Measurements from ENCODE around the gene GBA2.
A peak's percentile ranks its signal among the peaks of the same experiment; 100 is the strongest.

GBA2 gene

GRCh38 chr9:35778496-35778895 lies 29.5 kb upstream of the GBA2 start:
- no peak for DNase-seq (ENCODE audit: low read depth)
- no peak overlapping the region for H3K4me3 ChIP-seq (ENCODE audit: low read depth, low read length)
- TF ChIP-seq, protein P1, sequence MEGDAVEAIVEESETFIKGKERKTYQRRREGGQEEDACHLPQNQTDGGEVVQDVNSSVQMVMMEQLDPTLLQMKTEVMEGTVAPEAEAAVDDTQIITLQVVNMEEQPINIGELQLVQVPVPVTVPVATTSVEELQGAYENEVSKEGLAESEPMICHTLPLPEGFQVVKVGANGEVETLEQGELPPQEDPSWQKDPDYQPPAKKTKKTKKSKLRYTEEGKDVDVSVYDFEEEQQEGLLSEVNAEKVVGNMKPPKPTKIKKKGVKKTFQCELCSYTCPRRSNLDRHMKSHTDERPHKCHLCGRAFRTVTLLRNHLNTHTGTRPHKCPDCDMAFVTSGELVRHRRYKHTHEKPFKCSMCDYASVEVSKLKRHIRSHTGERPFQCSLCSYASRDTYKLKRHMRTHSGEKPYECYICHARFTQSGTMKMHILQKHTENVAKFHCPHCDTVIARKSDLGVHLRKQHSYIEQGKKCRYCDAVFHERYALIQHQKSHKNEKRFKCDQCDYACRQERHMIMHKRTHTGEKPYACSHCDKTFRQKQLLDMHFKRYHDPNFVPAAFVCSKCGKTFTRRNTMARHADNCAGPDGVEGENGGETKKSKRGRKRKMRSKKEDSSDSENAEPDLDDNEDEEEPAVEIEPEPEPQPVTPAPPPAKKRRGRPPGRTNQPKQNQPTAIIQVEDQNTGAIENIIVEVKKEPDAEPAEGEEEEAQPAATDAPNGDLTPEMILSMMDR (conservative IDR thresholded peaks at IDR 0.05; ENCODE audit: low read depth, low read length): no peak

DNA sequence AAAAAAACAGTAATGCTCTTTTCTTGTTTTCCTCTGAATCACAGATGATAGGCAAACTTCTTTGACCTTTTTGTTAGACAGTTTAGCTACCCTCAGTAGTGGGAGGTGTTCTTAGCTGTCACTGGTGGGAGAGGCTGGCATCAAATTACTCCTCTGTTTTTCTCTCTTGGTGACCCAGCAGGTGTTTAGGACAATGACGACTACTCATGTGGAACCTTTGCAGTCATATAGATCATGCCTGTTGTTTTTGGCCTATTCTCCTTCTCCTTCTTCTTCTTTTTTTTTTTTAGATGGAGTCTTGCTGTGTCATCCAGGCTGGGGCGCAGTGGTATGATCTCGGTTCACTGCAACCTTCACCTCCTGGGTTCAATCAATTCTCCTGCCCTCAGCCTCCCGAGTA lies 27.0 kb upstream of the GBA2 start:
- DNase-seq (ENCODE audit: low read depth): no peak
- TF ChIP-seq, protein P1 (conservative IDR thresholded peaks at IDR 0.05; ENCODE audit: low read depth, low read length): no peak
- H3K4me3 ChIP-seq (ENCODE audit: low read depth, low read length): no peak overlapping the region

DNA sequence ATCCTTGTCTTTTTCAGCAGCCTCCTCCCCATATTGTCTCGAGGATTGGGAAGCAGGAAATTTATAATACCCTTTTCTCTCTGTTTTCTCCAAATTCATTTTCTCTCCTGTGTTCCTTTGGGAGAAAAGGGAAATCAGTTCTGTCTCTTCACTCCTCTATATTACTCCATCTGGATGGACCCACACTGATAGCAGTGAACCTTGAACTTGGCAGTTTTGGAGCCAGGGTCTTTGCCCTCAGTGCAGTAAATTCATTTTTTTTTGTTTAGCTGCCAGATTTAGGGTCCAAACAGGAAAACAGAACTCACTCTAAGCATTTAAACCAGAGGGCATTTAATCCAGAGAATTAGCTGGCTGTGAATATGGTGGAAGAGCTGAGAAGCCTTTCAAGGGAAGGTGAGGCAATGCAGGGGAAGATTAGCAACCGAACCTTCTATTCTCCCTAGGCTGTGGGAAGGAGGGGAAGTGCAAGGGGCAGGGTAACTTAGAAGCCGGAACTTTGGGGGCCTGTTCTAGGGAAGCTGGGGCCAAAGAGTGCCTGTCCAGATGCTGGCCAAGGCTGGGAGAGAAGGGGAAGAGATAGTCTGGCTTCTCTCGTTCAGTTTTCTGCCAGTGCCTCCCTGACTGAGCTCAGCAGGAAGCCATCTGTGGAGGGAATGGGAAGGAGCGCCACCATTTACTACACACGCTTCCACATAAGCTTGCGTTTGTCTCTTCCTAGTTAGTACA lies 26.0 kb upstream of the GBA2 start:
- DNase-seq (ENCODE audit: low read depth): no peak
- TF ChIP-seq, protein P1 (conservative IDR thresholded peaks at IDR 0.05; ENCODE audit: low read depth, low read length): no peak
- H3K4me3 ChIP-seq (ENCODE audit: low read depth, low read length): no peak overlapping the region

DNA sequence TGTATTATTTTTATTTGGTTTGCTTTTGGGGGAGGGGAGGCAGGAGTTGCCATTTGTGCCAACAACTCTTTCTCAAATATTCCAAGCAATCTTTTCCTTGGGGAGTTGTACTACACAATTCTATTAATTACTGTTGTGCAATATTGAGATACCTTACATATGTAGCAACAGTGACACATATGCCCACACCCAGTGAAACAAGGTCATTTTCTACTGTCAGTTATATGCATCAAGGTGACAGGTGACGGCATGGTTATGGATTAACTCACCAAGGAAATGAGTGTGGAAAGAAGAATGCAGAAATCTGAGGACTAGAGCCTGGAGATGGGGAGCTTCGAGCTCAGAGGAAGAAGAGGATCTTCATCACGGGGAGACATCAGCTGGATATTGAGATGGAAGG lies 22.9 kb upstream of the GBA2 start:
- no peak for DNase-seq (ENCODE audit: low read depth)
- TF ChIP-seq, protein P1 (conservative IDR thresholded peaks at IDR 0.05; ENCODE audit: low read depth, low read length): no peak
- H3K4me3 ChIP-seq (ENCODE audit: low read depth, low read length): no peak overlapping the region

DNA sequence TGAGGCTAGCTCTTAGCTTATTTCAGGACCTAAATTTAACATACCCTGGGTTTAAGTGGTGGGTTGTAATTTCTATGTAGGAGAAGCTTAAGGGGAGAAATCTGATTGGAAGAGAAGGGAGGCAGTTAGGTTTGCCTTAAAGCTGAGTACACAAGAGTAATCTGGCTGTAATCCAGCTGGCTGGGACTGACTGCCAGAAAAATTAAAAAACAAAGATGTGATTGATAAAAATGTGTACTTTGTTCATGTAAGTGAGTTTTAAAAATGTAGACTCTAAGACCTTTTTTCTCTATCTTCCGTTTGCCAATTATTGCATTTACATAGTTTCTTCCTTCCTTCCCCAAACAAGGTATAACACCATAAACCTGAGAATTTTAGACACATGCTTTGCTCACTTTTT lies 22.5 kb upstream of the GBA2 start:
- TF ChIP-seq, protein P1 (conservative IDR thresholded peaks at IDR 0.05; ENCODE audit: low read depth, low read length): no peak
- peak; percentile 68 for DNase-seq (ENCODE audit: low read depth)
- no peak overlapping the region for H3K4me3 ChIP-seq (ENCODE audit: low read depth, low read length)

DNA sequence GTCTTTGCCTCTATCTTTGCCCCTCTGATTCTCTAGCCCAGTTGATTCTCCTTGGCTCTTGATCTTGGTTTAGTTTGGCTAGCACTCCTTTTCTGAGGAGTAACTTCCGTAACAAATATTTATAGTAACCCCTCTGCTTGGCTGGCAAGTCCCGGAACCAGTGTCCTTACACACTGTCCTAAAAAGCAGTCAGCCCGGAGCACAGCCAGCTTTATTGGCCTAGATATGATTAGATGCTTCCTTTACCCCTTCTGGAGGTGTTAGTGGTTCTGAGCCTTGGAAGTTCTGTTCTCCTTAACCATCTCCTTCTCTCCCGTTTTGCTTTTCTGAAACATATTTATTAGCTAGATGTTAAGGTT lies 22.0 kb upstream of the GBA2 start:
- TF ChIP-seq, protein P1 (conservative IDR thresholded peaks at IDR 0.05; ENCODE audit: low read depth, low read length): no peak
- DNase-seq (ENCODE audit: low read depth): no peak
- H3K4me3 ChIP-seq (ENCODE audit: low read depth, low read length): no peak overlapping the region

DNA sequence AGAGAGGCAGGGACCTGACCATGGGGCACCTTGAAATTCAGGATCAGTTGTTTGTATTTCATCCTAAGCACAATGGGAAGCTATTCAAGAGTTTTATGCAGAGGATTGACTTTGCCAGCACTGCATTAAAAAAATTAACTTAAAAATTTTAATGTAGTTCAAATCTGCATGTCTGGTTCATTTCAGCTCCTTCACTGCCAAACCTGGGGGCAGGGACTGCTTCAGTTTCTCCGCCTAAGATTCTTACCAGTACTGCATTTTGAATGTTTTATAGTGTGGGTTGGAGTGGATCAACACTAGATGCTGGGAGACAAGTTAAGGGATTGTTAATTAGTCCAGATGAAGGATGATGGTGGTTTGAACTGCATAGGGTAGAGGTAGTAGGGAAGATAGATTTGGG lies 20.7 kb upstream of the GBA2 start:
- no peak overlapping the region for H3K4me3 ChIP-seq (ENCODE audit: low read depth, low read length)
- no peak for DNase-seq (ENCODE audit: low read depth)
- TF ChIP-seq, protein P1 (conservative IDR thresholded peaks at IDR 0.05; ENCODE audit: low read depth, low read length): no peak

All from choroid plexus epithelial cell (primary cell).